ENCODE results near the gene EXTL1. TPM values are rescaled to one million over a fixed set of nuclear protein-coding genes. Genes with fewer than 3 reads are reported as not detected.
A peak's percentile ranks its signal among the peaks of the same experiment; 100 is the strongest.

EXTL1 gene
- total and polyA plus RNA-seq, 10 of the 15 experiments (the other 5 are each of a cell fraction or from before 2014, with no cell fraction given) = not detected

GRCh38 chr1:25990251-25990650 lies 31.3 kb upstream of the EXTL1 start (continued):
- no peak for TF ChIP-seq ZNF592 (IDR thresholded peaks at IDR 0.05)

GRCh38 chr1:25990702-25991395 lies 30.7 kb upstream of the EXTL1 start:
- Histone ChIP-seq H4K20me1 (ENCODE audit: control insufficient read depth, insufficient read depth) (no peaks in the 10 kb centered on the region), H3K4me2 (ENCODE audit: control insufficient read depth, insufficient read depth) (peak overlapping the region; percentile 10; the same call in 1 of the 2 replicates), H3K4me1 (ENCODE audit: control insufficient read depth, insufficient read depth, low read length) (no peaks in the 10 kb centered on the region), H3K27ac (ENCODE audit: control insufficient read depth, insufficient read depth) (no peak overlapping the region), H2AFZ (ENCODE audit: control insufficient read depth, low read depth, low read length) (0 out of 2 replicates have a peak overlapping the region, but pooled peaks have one; percentile 21), H3K79me2 (ENCODE audit: control insufficient read depth, insufficient read depth, low read length) (no peaks in the 10 kb centered on the region), H3K27me3 (replicated peaks in 1 of 2; ENCODE audit: control insufficient read depth in 2 of 2, insufficient read depth in 2 of 2, low read length in 1 of 2) (no peaks in the 10 kb centered on the region), H3K9ac (ENCODE audit: control insufficient read depth, insufficient read depth, low read length) (no peak overlapping the region), H3K4me3 (no peak overlapping the region), H3K36me3 (ENCODE audit: control insufficient read depth in 2 of 2, insufficient read depth in 2 of 2, low read length in 1 of 2) (peaks cover 0 to 6% of the 10 kb centered on the region in 2 experiments; a peak in 2 of 4 replicates), H3K9me3 (replicated peaks; ENCODE audit: control insufficient read depth, insufficient read depth, low read length) (no peaks in the 10 kb centered on the region)
- no peak for FAIRE-seq
- RAD21 ChIA-PET (ENCODE audit: unreplicated experiment) = no interaction called here
- BruUV-seq (replicated peaks) = no TSS peak
- no peak for ATAC-seq
- CTCF ChIA-PET = interaction anchor here (0.6 to 1.6 kb wide), 3 partner anchors 9 to 95 kb away, joined by 3 to 6 read pairs (median 4); no protein-coding TSS in a partner anchor
- POLR2A ChIA-PET = no interaction called here
- in situ Hi-C loops (cut with MboI) (no loop called here), intact Hi-C loops (cut with micrococcal nuclease; ENCODE audit: unreplicated experiment) (no loop called here)
- SMC1A ChIA-PET (ENCODE audit: uncharacterized antibody, unreplicated experiment) = interaction anchor here (1.2 to 1.5 kb wide), 4 partner anchors 10 to 95 kb away, joined by 3 to 6 read pairs (median 4); no protein-coding TSS in a partner anchor
- DNase-seq (ENCODE audit: low read depth, low spot score) = no peak
- 83% methylated on average over 15 of the region's 15 CpGs for WGBS (ENCODE audit: insufficient coverage, insufficient replicate concordance, low lambda C conversion rate, missing lambda C conversion rate)
- TF ChIP-seq MEF2A (IDR thresholded peaks at IDR 0.05; ENCODE audit: insufficient read depth, low read depth, low read length) (no peak), SUPT20H (IDR thresholded peaks at IDR 0.05; ENCODE audit: borderline replicate concordance, control insufficient read depth, low read depth, low read length) (no peak), ZNF274 (IDR thresholded peaks at IDR 0.05; ENCODE audit: insufficient read depth, insufficient read length) (no peak), TCF3 (IDR thresholded peaks at IDR 0.05; ENCODE audit: borderline replicate concordance, insufficient read depth, low read depth, low read length) (no peak), YBX1 (IDR thresholded peaks at IDR 0.05) (no peak), STAT3 (IDR thresholded peaks at IDR 0.05; ENCODE audit: low read depth, low read length) (no peak), CBX5 (IDR thresholded peaks at IDR 0.05; ENCODE audit: low read depth) (no peak), RFX5 (IDR thresholded peaks at IDR 0.05; ENCODE audit: low read depth, low read length) (no peak), HSF1 (IDR thresholded peaks at IDR 0.05; ENCODE audit: low read depth, low read length) (no peak), CBX3 (IDR thresholded peaks at IDR 0.05; ENCODE audit: borderline replicate concordance, low read depth) (no peak), HDAC2 (IDR thresholded peaks at IDR 0.05) (no peak), POLR2AphosphoS2 (IDR thresholded peaks at IDR 0.05; ENCODE audit: low read depth, low read length) (no peak), NR2F1 (conservative IDR thresholded peaks at IDR 0.05) (no peak), TAF1 (IDR thresholded peaks at IDR 0.05; ENCODE audit: borderline replicate concordance, low read depth, low read length) (no peak), MYB (IDR thresholded peaks at IDR 0.05; ENCODE audit: borderline replicate concordance, low read depth, low read length) (no peak), SIN3A (IDR thresholded peaks at IDR 0.05; ENCODE audit: low read depth, low read length) (no peak), CHD2 (IDR thresholded peaks at IDR 0.05; ENCODE audit: borderline replicate concordance, low read depth, low read length) (no peak), ZNF24 (IDR thresholded peaks at IDR 0.05) (no peak)

Measured in GM12878 (cell line).